A549 (cell line): ENCODE data around the gene SMAD6.

Source experiments
- CTCF ChIP-seq: fragments of >200 bp; sonication (Bioruptor Twin); formaldehyde crosslinking; IDR thresholded peaks from 3 replicates; pipeline ENCODE4 v1.5.1; 2016
- ESRRA ChIP-seq: fragments of 150-350 bp; IDR thresholded peaks from 2 replicates; pipeline ENCODE4 v1.6.1; 2014; ENCODE audit warnings: mild to moderate bottlenecking, low read length, borderline replicate concordance
- POLR2A ChIP-seq: IDR thresholded peaks from 2 replicates; pipeline ENCODE4 v1.6.1; 2012; ENCODE audit warnings: mild to moderate bottlenecking, low read length
- REST ChIP-seq: fragments of 200-600 bp; sonication (generic); IDR thresholded peaks from 2 replicates; pipeline ENCODE4 v1.6.1; 2016; ENCODE audit warnings: antibody characterized with exemption, mild to moderate bottlenecking, moderate library complexity

- no peak for TF ChIP-seq CTCF
- TF ChIP-seq POLR2A, result no peak
- no peak for TF ChIP-seq ESRRA
- no peak for TF ChIP-seq REST
These were observed 31.1 kb upstream of the SMAD6 start for GRCh38 chr15:66670762-66671580.
